PC-9 (cell line): ENCODE data around the gene SERAC1.

Experiments
- EZH2 ChIP-seq: fragments of 200-600 bp; sonication (generic); IDR thresholded peaks from 2 replicates; pipeline ENCODE4 v1.8.0; 2017; ENCODE audit warnings: antibody characterized with exemption, low read depth
- TF ChIP-seq, protein P1 (sequence below): fragments of 200-600 bp; sonication (generic); conservative IDR thresholded peaks from 2 replicates; pipeline ENCODE4 v1.6.1; 2017; ENCODE audit warnings: mixed run types, antibody characterized with exemption, mild to moderate bottlenecking, moderate library complexity

DNA sequence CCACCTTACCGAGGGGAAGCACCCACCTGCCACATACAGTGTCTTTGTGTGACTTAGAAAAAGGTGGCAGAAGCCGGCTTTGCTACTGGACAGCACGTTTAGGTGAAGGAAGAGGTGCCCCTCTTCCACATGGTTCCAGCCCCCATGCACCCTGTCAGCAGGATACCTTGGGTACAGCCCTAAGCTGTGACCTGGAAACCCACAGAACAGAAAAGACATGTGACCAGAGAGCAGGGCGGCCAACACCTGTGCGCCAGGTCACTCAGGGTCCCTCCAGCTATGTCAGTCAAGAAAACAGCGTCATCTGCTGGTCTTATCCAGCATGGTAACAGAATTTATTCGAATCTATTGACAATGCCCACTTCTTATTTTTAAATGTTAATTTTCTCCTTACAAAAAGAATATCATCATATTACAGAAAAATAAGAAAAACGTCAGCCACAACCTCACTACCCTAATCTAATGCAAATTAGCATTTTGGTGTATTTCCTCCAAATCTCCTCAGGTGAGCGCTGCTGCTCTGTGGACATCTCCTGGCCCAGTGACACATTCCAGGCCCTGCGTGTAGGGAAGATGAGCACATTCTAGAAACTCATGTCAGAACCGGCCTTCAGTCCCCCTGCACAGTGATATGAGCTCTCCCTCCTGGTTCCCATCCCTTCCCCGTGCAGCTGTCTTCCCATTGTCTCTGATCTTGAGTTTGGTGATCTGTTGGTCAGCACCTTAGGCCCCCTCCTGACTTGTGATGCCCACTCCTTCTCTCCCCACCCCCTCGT lies 37.3 kb upstream of the SERAC1 start:
- TF ChIP-seq EZH2, result no peak
- TF ChIP-seq, protein P1, sequence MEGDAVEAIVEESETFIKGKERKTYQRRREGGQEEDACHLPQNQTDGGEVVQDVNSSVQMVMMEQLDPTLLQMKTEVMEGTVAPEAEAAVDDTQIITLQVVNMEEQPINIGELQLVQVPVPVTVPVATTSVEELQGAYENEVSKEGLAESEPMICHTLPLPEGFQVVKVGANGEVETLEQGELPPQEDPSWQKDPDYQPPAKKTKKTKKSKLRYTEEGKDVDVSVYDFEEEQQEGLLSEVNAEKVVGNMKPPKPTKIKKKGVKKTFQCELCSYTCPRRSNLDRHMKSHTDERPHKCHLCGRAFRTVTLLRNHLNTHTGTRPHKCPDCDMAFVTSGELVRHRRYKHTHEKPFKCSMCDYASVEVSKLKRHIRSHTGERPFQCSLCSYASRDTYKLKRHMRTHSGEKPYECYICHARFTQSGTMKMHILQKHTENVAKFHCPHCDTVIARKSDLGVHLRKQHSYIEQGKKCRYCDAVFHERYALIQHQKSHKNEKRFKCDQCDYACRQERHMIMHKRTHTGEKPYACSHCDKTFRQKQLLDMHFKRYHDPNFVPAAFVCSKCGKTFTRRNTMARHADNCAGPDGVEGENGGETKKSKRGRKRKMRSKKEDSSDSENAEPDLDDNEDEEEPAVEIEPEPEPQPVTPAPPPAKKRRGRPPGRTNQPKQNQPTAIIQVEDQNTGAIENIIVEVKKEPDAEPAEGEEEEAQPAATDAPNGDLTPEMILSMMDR, result peak; percentile 33
